Lower lobe of right lung (tissue), 2 donors: Measurements from ENCODE around the gene GAS1. TPM values are rescaled to one million over a fixed set of nuclear protein-coding genes. Genes with fewer than 3 reads are reported as not detected.

Source experiments
- ATAC-seq, 2 donors: fragments of 200-7000 bp; cut with Tn5 transposase; one replicate each; pipeline ENCODE4 v1.9.1; 2020 to 2022; ENCODE audit warnings: mild to moderate bottlenecking in 2 of 2, moderate library complexity in 2 of 2
- DNase-seq: peaks from one replicate; pipeline ENCODE4 v3.0.0-alpha.2; 2020
- H3K27ac ChIP-seq: fragments of 200-600 bp; one replicate; pipeline ENCODE4 v1.8.0; 2022
- H3K27me3 ChIP-seq: fragments of 200-600 bp; one replicate; pipeline ENCODE4 v1.8.0; 2022; ENCODE audit warnings: low read depth
- H3K36me3 ChIP-seq: fragments of 200-600 bp; one replicate; pipeline ENCODE4 v1.8.0; 2022; ENCODE audit warnings: mild to moderate bottlenecking
- H3K4me1 ChIP-seq: fragments of 200-600 bp; one replicate; pipeline ENCODE4 v1.8.0; 2022
- H3K4me3 ChIP-seq: fragments of 200-600 bp; one replicate; pipeline ENCODE4 v1.8.0; 2022; ENCODE audit warnings: mild to moderate bottlenecking
- H3K9me3 ChIP-seq: fragments of 200-600 bp; one replicate; pipeline ENCODE4 v1.8.0; 2022
- CTCF ChIP-seq: fragments of 200-600 bp; IDR thresholded peaks from one replicate; pipeline ENCODE4 v1.8.0; 2022; ENCODE audit warnings: antibody characterized with exemption, mild to moderate bottlenecking
- intact Hi-C: fragments of 100-400 bp; cut with DNase I; formaldehyde crosslinking; loops from one replicate; pipeline ENCODE4 v1.11.0; 2022
- total RNA-seq: library from RNA; stranded (reverse); fragmentation: NEBNext Ultra II Directional; extraction: Animal tissue kit (Norgen Biotek cat#: 25700); gene quantifications from one replicate; pipeline ENCODE4 v1.2.1, GENCODE V29; 2021
- donor health status: DM: no; HTN: yes; CAD: no; lungs with severe emphysema.

GAS1 gene
- total RNA-seq, 1 donor from 2014 or later, result 17.3 TPM

- Histone ChIP-seq H3K36me3 (no peaks in the 10 kb centered on the region), H3K27ac (no peak overlapping the region), H3K27me3 (peaks cover 32% of the 10 kb centered on the region), H3K9me3 (no peaks in the 10 kb centered on the region), H3K4me3 (no peak overlapping the region), H3K4me1 (no peaks in the 10 kb centered on the region)
- TF ChIP-seq CTCF, result no peak
- DNase-seq (no peak), ATAC-seq (no peak)
- intact Hi-C loops, result no loop called here
Measured at GRCh38 chr9:86901511-86901910, 45.8 kb downstream of the GAS1 start.
